Lung (tissue), 12 donors: ENCODE data around the gene GUCY1A1. TPM values are rescaled to one million over a fixed set of nuclear protein-coding genes. Genes with fewer than 3 reads are reported as not detected.

Experiments used
- ATAC-seq: fragments of 200-7000 bp; cut with Tn5 transposase; one replicate; pipeline ENCODE4 v1.9.1; 2020; ENCODE audit warnings: moderate number of reproducible peaks; ENCODE audit not compliant: insufficient read depth, low FRiP score
- DNase-seq, 3 donors: peaks; one replicate each; pipeline ENCODE4 v3.0.0-alpha.2; 2013 to 2017
- H3K27ac ChIP-seq, 2 donors: one replicate each; pipeline ENCODE4 v1.5.1; 2013; ENCODE audit warnings: mild to moderate bottlenecking in 2 of 2, moderate library complexity in 2 of 2, control low read depth in 1 of 2, inconsistent platforms in 1 of 2, low read depth in 1 of 2, low read length in 1 of 2
- H3K27me3 ChIP-seq, 3 donors: one replicate each; pipeline ENCODE4 v1.5.1; 2013; ENCODE audit warnings: low read length in 2 of 3; ENCODE audit not compliant: control insufficient read depth in 3 of 3, insufficient read depth in 3 of 3
- H3K36me3 ChIP-seq, 4 donors: one replicate each; pipeline ENCODE4 v1.5.1; 2013; ENCODE audit warnings: low read length in 4 of 4, mild to moderate bottlenecking in 1 of 4, moderate library complexity in 1 of 4; ENCODE audit not compliant: control insufficient read depth in 4 of 4, insufficient read depth in 4 of 4
- H3K4me1 ChIP-seq, 5 donors: one replicate each; pipeline ENCODE4 v1.5.1; 2013; ENCODE audit warnings: low read length in 5 of 5, mild to moderate bottlenecking in 2 of 5, moderate library complexity in 1 of 5; ENCODE audit not compliant: control insufficient read depth in 5 of 5, insufficient read depth in 5 of 5
- H3K4me3 ChIP-seq: one replicate; pipeline ENCODE4 v1.5.1; 2013; ENCODE audit warnings: mild to moderate bottlenecking, control low read depth, moderate library complexity
- H3K9ac ChIP-seq, 2 donors: one replicate each; pipeline ENCODE4 v1.5.1; 2013; ENCODE audit warnings: low read length in 2 of 2, control low read depth in 1 of 2; ENCODE audit not compliant: insufficient read depth in 1 of 2
- H3K9me3 ChIP-seq, 4 donors: one replicate each; pipeline ENCODE4 v1.5.1; 2013; ENCODE audit warnings: low read length in 3 of 4, mild to moderate bottlenecking in 1 of 4, moderate library complexity in 1 of 4; ENCODE audit not compliant: control insufficient read depth in 4 of 4, insufficient read depth in 3 of 4
- WGBS, 2 donors: extraction: QIAGEN DNeasy Blood & Tissue Kit; methylation state at CpG; one replicate each; pipeline ENCODE4 v1.1.7; 2013; 5-methylcytosine and 5-hydroxymethylcytosine counted together
- polyA plus RNA-seq, 2 donors: library from polyadenylated mRNA; stranded (reverse); fragments of 200-250 nt; gene quantifications; one replicate each; pipeline ENCODE4 v1.2.1, GENCODE V29; 2013
- total RNA-seq, 2 donors: library from RNA; depleted of rRNA in 1 of 2; stranded (reverse); fragments of >200 nt in 1 of 2; gene quantifications; one replicate each; pipeline ENCODE4 v1.2.1, GENCODE V29; 2014 to 2021
- TF ChIP-seq, protein P1 (sequence below): IDR thresholded peaks from 2 replicates; pipeline ENCODE4 v1.5.1; 2012; ENCODE audit warnings: mild to moderate bottlenecking; ENCODE audit errors: control extremely low read depth, extremely low read depth
- donor health status: control.
- donor health status: control.
- donor health status: Bipolar disorder and iron deficiency.
- donor health status: healthy.
- donor health status: DM: yes; HTN: yes; CAD: no.

GUCY1A1 gene
- total and polyA plus RNA-seq, 4 donors = 8.0 to 115 (median 28.5) TPM

DNA sequence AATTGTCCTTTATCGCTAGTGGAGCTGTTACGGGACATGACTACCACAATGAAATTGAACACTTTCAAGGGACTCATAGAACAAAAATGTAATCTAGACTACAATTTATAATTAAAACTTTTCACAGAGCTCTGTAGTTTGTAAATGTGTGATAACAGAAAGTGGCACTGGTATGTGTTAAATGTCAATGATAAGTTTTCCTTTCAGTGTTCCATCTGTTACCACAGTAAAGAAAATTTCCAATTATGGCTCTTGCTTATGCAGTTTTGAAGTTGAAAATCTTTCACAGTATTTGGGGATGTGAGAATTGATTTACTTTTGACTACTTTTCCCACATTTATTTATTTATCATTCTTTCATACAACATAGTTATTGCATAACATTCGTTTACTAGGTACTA is 40.1 kb upstream of the GUCY1A1 start:
- no peak for DNase-seq
- Histone ChIP-seq H3K4me1 (peaks cover 0 to 29% (median 5%) of the 10 kb centered on the region in 5 donors), H3K9me3 (no peaks in the 10 kb centered on the region), H3K27me3 (no peaks in the 10 kb centered on the region), H3K4me3 (no peak overlapping the region), H3K27ac (no peak overlapping the region), H3K9ac (no peak overlapping the region), H3K36me3 (no peaks in the 10 kb centered on the region)
- WGBS, 2 donors = 94 to 95% methylated on average over 3 of the region's 3 CpGs
- TF ChIP-seq, protein P1, sequence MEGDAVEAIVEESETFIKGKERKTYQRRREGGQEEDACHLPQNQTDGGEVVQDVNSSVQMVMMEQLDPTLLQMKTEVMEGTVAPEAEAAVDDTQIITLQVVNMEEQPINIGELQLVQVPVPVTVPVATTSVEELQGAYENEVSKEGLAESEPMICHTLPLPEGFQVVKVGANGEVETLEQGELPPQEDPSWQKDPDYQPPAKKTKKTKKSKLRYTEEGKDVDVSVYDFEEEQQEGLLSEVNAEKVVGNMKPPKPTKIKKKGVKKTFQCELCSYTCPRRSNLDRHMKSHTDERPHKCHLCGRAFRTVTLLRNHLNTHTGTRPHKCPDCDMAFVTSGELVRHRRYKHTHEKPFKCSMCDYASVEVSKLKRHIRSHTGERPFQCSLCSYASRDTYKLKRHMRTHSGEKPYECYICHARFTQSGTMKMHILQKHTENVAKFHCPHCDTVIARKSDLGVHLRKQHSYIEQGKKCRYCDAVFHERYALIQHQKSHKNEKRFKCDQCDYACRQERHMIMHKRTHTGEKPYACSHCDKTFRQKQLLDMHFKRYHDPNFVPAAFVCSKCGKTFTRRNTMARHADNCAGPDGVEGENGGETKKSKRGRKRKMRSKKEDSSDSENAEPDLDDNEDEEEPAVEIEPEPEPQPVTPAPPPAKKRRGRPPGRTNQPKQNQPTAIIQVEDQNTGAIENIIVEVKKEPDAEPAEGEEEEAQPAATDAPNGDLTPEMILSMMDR = no peak
- ATAC-seq = no peak

DNA sequence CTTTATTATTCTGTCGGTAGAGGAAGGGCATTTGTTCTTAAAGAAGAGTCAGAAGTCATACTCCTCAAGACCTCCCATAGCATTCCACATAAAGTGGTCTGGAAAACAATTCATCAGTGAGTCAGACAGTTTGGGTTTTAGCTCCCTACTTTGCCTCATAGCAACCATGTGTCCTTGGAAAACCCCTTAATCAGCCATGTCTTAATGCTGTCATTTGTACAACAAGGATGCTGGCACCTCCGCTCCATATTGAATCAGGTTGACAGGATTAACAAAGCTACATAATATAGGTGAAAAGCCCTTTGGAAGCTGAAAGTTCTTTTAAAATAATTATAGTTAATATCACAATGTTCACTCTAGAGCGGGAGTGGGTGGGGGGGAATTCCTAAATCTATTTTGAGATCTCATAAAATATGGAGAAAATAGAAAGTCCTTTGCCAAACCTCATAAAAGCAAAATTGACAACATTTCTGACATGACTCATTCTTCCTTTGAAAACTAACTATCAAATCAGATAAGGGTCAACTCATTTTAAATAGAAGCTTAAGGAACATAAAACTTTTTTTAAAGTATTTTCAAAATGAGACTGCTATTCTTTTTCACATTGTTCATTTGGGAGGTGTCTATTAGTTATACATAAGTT is 37.3 kb upstream of the GUCY1A1 start:
- Histone ChIP-seq H3K4me1 (peaks cover 0 to 44% (median 5%) of the 10 kb centered on the region in 5 donors), H3K27me3 (no peaks in the 10 kb centered on the region), H3K9ac (no peak overlapping the region), H3K36me3 (no peaks in the 10 kb centered on the region), H3K27ac (no peak overlapping the region), H3K9me3 (no peaks in the 10 kb centered on the region), H3K4me3 (no peak overlapping the region)
- DNase-seq = peak in 2 of 3 donors; percentile 38 to 48
- TF ChIP-seq, protein P1 = no peak
- WGBS, 2 donors = 82 to 94% methylated on average over 3 of the region's 3 CpGs
- no peak for ATAC-seq

DNA sequence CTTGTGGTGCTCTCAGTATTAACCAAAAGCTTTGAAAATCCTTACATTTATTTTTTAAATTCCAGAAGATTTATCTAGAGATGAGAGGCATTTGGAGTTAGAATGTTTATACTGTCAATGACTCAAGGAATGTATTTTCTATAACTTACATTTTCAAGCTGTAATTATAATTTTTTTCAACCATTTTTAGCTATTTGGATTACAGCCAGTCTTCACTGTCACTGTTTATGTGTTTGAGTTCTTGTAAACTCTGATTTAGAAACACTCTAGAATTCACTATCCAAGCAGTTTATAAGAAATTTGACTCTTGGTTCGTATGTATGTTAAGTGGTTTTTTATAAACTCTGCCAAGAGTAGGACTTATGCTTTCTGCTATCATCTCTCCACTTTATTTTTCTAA is 36.7 kb upstream of the GUCY1A1 start:
- TF ChIP-seq, protein P1 = no peak
- DNase-seq (peak in 2 of 3 donors; percentile 95 to 96), ATAC-seq (no peak)
- no peak overlapping the region for H3K27ac ChIP-seq
- no peaks in the 10 kb centered on the region for H3K9me3 ChIP-seq
- 48 to 80% methylated on average over 1 of the region's 1 CpG for WGBS, 2 donors
- H3K9ac ChIP-seq = no peak overlapping the region
- H3K4me1 ChIP-seq = peaks cover 0 to 44% (median 5%) of the 10 kb centered on the region in 5 donors
- H3K27me3 ChIP-seq = no peaks in the 10 kb centered on the region
- H3K36me3 ChIP-seq = no peaks in the 10 kb centered on the region
- H3K4me3 ChIP-seq = no peak overlapping the region
